ENCODE measurements around the gene YAP1. TPM values are rescaled to one million over a fixed set of nuclear protein-coding genes. Genes with fewer than 3 reads are reported as not detected.

YAP1 gene
- 26.2 and 37.9 TPM in 2 replicates for total RNA-seq

DNA sequence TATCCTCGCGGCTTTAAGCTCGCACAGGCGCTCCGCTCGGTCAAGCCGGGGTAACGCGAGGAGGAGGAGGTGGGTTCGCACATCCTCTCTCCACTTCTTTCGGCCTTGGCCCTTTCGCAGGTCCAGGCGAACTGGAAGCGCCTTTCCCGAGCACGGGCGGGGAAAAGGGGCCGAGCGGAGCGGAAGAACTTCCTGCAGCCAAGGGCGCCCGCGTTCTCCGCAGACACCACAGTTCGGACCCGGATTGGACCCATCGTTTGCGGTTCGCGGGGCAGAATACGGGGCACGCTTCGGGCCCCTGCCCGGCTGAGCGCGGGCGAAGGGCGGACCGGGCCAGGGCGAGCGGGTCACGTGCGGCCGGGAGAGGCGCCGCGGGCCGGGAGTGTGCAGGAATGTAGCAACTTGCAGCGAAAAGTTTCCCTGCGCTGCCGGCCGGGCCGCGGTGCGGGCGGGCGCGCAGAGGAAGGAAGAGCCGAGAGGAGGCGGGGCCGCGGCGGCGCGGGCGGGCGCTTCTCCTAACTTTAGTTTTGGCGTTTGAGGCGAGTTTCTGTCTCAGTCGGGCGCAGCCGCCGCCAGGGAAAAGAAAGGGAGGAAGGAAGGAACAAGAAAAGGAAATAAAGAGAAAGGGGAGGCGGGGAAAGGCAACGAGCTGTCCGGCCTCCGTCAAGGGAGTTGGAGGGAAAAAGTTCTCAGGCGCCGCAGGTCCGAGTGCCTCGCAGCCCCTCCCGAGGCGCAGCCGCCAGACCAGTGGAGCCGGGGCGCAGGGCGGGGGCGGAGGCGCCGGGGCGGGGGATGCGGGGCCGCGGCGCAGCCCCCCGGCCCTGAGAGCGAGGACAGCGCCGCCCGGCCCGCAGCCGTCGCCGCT lies at the start of gene YAP1:
Gene YAP1, plus strand, starts transcription at position 552 of the 865 bp plus-strand sequence. CDS start 402 bp downstream, outside the sequence.
- DNase-seq (ENCODE audit: extremely low read depth, low read depth, low spot score), result no peak

DNA sequence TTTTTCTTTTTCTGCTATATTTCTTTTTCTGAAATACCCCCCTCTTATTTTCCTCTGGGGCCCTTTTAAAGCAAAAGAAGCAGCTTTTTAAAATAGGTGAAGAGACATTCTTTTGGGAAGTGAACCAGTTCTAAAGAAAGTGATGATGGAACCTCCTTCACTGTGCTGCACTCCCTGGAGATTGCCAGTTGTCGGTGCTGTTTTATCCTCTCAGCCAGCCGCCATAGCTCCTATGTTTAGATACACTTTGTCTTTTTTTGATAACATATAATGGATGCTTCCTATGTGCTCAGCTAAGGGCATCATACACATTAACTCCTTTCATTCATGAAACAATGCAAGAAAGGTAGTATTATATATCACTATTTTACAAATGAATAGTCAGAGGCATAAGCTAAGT lies 49.0 kb upstream of the YAP1 start:
- no peak for DNase-seq (ENCODE audit: extremely low read depth, low read depth, low spot score)

DNA sequence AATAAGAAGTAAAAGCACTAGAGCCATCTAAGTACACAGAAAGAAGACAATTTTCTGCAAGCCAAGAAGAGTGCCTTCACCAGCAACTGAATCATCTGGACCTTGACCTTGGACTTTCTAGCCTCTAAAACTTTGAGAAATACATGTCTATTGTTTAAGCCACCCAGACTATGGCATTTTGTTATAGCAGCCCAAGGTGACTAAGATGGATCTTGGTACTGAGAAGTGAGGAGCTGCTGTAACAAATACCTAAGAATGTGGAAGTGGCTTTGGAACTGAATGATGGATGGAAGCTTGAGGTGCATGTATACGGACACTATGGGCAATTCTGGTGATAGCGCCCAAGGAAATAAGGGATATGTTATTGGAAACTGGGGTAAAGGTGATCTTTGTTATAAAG lies 48.1 kb upstream of the YAP1 start:
- DNase-seq (ENCODE audit: extremely low read depth, low read depth, low spot score), result no peak

DNA sequence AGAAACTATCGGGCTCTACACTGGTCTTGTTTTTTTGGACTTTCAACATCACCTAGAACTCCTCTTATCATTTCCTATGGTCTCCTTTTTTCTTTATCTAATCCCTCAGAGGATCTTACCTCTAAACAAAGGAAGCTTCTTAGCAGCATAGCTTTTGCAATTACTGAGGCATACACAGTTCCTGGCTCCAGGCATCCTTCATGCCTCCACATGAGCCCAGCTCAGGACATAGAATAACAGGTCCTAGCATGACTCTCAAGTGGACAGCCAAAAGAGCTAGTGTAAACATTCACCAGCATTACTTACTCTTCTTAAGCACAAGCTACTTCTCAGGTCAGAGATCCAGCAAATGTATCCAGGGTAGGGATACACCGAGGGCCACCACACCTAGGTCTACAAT lies 45.9 kb upstream of the YAP1 start:
- no peak for DNase-seq (ENCODE audit: extremely low read depth, low read depth, low spot score)

DNA sequence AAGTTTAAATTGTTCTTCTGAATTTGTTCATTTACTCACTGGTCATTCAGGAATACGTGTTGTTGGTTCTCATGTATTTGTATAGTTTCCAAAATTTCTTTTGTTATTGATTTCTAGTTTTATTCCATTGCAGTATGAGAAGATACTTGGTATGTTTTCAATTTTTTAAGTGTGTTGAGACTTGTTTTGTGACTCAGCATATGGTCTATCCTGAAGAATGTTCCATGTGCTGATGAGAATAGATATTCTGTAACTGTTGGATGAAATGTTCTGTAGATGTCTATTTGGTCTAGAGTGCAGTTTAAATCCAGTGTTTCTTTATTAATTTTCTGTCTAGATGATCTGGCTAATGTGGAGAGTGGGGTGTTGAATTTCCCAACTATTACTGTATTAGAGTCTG lies 39.5 kb upstream of the YAP1 start:
- no peak for DNase-seq (ENCODE audit: extremely low read depth, low read depth, low spot score)

DNA sequence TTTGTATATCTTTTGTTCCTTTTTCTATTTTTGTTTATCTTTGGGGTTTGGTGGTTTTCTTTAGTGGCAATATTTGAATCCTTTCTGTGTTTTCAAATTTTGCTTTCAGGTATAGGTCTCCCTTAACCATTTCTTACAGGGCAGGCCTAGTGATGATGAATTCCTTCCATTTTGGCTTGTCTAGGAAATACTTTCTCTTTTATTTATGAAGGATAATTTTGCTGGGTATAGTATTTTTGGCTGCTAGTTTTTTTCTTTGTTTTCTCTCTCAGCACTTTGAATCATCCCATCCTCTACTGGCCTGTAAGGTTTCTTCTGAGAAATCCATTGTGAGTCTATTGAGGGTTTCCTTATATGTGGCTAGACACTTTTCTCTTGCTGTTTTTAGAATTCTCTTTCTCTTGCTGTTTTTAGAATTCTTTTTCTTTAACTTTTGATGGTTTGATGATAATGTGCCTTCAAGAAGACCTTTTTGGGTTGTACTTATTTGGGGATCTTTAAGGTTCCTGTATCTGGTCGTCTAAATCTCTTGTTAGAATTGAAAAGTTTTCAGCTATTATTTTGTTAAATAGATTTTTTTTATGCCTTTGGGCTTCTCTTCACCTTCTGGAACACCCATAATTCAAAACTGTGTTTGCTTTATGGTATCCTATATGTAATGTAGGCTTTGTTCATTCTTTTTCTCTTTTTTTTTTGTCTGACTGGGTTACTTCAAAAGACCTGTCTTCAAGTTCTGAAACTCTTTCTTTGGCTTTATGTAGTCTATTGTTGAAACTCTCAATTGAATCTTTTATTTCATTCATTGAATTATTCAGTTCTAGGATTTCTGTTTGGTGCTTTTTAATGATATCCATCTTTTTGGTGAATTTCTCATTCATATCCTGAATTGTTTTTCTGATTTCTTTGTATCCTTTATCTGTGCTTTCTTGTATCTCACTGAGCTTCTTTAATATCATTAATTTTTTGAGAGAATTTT lies 38.5 kb upstream of the YAP1 start:
- no peak for DNase-seq (ENCODE audit: extremely low read depth, low read depth, low spot score)

DNA sequence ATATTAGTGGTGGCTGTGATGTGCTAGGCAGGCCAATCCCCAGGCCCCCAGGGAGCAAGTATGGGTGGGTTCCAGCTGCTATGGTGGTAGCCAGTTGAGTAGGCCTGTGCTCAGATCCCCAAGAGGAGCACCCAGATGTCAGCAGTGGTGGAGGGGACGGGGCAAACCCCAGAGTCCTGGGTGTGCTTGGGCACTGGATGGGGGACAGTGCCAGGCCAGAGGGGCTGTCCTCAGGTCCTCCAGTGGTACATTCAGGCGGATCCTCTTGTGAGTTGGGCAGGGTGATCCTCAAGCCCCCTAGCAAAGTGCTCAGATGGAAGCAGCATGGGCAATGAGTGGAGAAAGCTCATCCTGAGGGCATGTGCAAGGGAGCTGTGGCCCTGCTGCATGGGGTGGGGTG lies 37.0 kb upstream of the YAP1 start:
- no peak for DNase-seq (ENCODE audit: extremely low read depth, low read depth, low spot score)

DNA sequence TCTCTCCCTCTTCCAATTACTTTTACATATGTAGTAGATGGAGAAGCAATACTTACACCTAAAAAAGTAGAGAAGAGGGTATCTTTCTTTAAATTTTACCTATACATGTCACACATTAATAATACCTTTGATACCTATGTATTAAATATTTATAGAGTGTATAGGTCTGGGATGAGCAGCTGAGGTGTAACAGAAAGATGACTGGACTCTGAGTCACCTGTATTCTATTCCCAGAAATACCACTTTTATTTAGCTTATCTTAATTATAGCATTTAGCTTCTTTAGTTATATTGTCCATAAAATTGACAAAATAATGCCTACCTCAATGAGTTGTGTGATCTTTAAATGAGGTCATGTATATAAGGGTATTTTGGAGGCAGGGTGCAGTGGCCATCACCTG lies 30.6 kb upstream of the YAP1 start:
- DNase-seq (ENCODE audit: extremely low read depth, low read depth, low spot score), result no peak

DNA sequence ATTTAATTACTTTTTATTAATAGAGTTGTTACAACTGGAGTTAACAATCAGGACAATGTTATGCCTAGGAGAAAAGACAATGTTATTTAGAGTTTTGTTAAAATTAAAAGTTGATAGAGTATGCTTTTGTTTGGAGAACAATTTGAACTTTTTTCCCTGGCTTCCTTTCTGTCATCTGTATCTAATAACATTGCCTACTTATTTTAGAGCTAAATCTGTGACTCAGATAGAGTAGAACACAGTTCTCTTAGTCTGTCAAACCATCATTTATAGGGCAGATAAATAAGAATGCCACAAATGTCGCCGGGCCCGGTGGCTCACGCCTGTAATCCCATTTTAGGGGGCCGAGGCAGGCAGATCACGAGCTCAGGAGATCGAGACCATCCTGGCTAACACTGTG lies 28.9 kb upstream of the YAP1 start:
- DNase-seq (ENCODE audit: extremely low read depth, low read depth, low spot score), result no peak

DNA sequence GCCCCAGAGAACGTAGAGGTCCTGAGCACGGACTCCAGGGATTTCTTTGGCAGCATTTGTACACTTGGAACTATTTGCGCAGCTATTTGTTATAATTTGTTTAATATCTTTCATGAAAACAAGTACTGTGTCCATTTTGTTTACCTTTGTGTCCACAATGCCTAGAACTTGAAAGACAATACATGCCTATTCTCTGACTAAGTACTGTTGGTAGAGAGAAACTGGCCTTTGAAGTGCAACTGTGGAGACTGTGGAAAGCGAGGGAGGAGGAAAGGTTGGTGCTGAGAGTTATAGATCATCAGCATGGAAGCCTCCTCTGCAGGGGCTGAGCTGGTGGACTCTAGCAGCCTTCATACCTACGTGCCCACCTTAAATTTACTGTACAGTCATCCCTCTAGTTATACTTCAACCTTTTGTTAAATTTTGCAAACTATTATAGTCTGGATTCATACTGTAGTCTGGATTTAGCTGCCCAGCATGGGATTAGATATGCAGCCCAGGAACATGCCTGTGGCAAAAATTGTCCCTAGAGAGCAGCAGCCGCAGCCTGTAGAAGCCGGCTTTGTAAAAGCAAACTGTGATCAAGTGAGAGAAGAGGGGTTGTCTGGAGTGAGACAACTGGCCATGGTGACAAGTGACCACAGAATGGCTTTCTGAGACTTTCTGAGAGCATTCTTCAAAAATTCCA lies 24.2 kb upstream of the YAP1 start:
- no peak for DNase-seq (ENCODE audit: extremely low read depth, low read depth, low spot score)

DNA sequence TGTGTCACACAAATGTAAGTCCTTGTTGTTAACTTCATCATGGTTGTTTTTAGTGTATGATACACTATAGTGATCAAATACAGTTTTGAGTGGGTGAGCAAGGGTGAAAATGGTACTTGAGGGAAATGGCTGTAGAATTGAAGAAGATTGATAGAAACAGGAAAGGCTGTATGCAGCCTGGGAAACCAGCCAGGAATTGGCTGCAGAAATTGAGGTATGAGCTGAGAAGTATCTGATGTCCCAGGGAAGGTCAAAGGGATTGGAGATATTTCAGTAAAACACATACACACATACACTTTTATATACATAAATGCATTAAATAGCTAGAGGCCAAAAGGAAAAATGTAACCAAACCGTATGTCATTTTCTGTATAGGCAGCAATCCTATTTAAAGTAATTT lies 13.1 kb upstream of the YAP1 start:
- no peak for DNase-seq (ENCODE audit: extremely low read depth, low read depth, low spot score)

DNA sequence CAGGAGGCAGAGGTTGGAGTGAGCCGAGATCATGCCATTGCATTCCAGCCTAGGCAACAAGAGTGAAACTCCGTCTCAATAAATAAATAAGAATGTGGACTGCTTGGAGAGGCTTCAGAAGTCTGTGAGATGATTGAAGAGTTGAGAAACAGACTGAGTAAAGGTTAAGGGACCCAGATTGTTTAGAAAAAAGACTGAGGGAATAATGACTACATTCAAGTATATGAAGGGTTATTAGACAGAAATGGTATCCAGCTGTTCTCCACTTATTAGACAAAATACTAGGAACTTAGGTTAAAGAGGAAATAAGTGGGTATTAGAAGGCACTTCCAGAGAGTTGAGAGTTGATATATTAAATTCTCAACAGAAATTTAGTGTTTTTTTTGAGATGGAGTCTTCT lies 10.5 kb upstream of the YAP1 start:
- DNase-seq (ENCODE audit: extremely low read depth, low read depth, low spot score), result no peak

DNA sequence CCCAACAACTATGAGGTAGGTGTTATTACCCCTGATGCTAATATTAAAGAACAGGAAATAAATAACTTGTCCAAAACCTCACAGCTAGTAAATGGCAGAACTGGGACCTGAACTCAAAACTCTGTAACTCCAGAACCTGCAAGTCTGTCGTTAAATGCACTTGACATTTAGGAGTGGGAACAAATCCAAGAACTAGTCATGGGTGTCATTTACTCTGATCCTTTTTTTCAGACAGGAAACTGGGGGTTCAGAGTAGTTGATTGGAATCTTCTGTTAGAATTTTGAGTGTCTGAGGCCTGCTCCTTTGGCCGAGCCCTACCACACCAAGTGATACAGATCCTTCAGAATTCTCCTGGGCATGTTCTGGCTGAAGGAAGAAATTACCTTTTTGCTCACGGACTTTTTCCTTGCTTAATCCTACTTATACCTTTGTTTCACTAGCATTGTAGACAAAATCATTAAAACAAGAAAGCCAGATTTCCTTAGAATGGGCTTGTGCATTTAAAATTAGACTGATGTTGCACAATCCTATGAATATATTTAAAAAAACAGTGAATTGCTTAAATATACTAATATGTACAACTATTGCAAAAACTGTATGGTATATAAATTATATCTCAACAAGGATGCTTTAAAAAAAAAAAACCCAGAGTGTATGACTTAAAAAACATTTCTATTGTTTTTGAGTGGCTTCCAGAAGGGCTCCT lies 1.4 kb upstream of the YAP1 start:
- DNase-seq (ENCODE audit: extremely low read depth, low read depth, low spot score), result no peak

DNA sequence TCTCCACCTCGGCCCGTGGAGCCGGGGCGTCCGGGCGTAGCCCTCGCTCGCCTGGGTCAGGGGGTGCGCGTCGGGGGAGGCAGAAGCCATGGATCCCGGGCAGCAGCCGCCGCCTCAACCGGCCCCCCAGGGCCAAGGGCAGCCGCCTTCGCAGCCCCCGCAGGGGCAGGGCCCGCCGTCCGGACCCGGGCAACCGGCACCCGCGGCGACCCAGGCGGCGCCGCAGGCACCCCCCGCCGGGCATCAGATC lies 439 bp downstream of the YAP1 start:
- DNase-seq (ENCODE audit: extremely low read depth, low read depth, low spot score), result no peak

DNA sequence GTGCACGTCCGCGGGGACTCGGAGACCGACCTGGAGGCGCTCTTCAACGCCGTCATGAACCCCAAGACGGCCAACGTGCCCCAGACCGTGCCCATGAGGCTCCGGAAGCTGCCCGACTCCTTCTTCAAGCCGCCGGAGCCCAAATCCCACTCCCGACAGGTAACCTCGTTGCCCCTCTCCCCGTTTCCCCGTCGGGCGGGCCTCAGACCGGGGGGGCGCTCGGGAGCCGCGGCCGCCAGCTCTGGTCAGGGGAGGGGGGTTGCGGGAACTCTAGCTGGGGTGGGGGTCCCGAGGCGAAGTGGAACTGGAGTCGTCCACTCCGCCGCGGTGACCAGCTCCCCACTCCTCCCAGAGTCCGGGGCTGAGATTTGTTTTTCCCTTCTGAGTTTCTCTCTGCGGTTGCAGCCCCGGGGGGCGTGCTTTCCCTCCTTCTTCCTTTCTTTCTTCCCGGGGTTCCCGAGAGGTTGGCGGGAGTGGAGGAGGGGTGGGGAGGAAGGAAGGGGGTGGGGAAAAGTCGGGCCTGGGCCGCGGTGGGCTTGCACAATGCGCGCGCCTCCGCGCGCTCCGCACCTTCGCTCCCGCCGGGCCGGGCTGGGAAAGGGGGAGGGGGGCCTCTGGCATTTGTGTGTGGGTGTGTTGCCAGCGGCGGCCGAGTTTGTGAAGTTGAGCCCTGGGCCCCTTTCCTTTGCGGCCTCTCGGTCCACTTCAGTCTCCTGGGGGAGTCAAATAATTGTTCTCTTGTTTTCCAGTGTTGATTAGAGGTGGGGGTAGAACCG lies 952 bp downstream of the YAP1 start:
- no peak for DNase-seq (ENCODE audit: extremely low read depth, low read depth, low spot score)

DNA sequence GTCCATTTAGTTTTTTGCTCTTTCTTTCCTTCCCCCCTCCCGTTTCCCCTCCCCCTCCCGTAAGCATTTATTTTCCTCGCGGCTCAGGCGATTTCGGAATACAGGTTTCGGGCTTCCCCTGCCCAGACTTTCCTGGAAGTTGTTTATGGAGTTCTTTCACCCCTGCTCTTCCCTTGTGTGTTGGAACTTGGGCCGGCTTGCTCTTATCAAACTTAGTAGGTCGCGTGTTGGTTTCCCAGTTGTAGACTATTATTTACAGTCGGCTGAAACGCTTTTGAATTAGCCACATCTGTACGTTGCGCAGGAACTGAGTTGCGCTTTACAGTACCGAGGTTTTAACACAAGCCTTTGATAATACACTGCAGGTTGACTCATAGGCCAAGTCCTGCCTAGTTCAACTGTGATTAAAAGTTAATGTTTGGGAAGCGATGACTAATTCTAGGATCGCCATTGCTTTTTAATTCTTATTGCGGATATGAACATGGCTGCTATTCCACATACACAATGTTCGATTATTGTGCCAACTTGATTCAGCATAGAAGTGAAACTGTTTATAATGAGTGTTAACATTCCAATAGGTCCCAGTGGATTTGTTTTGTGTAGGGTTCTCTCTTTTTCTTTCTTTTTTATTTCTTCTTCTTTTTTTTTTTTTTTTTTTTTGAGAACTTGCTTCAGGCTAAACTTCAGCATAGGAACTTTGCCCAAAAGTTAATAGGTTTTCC lies 1.7 kb downstream of the YAP1 start:
- peak; percentile 85 for DNase-seq (ENCODE audit: extremely low read depth, low read depth, low spot score)

DNA sequence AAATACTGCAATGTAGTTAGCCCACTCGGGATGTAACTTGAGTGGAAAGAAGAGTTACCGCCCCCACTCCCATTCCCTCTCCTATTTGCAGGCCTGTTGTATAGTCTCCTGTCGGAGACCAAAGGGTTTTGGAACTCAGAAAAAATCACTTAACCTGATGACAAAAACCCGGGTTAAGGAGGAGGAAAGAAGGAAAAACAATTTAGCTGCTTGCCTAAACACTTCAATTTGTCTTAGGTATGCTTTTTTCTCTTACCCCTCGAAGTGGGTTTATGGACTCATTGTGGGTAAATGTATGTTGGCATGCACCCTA lies 2.2 kb downstream of the YAP1 start:
- DNase-seq (ENCODE audit: extremely low read depth, low read depth, low spot score), result no peak

DNA sequence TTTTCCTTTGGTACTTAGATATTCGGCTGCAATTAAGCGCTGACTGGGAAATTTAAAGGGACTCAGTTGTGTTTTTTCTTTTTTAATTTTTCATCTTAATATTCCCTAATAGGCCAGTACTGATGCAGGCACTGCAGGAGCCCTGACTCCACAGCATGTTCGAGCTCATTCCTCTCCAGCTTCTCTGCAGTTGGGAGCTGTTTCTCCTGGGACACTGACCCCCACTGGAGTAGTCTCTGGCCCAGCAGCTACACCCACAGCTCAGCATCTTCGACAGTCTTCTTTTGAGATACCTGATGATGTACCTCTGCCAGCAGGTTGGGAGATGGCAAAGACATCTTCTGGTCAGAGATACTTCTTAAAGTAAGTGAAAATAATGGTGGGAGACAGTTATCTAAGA lies 3.8 kb downstream of the YAP1 start:
- no peak for DNase-seq (ENCODE audit: extremely low read depth, low read depth, low spot score)

DNA sequence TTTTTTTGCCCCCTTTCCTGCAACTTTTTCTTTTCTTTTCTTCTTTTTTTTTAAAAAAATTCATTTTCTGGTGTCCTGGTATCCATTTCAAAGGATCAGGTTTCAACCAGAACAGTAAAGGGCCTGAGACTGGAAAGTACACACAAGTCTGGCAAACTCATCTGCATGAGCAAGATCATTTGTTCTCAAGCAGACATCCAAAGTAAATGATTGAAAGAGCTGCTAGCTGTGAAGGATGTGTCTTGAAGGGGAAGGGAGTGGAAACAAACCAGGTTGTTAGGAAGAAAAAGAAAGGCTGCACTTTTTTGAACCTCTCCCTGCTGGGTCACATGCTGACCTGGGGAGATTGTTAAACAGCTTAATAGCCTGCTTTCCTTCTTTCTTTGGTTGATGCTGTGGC lies 5.3 kb downstream of the YAP1 start:
- no peak for DNase-seq (ENCODE audit: extremely low read depth, low read depth, low spot score)
